ENCODE results near the gene PALLD.

- TF ChIP-seq CTCF (IDR thresholded peaks at IDR 0.05) = no peak
- no peak for TF ChIP-seq POLR2A (IDR thresholded peaks at IDR 0.05)
- no peak for TF ChIP-seq EP300 (IDR thresholded peaks at IDR 0.05)
- TF ChIP-seq POLR2AphosphoS5 (IDR thresholded peaks at IDR 0.05) = no peak
Measured at GRCh38 chr4:168557658-168558057, 60.8 kb downstream of the PALLD start.

Measured in suprapubic skin (tissue), 4 donors.